Glomerular endothelial cell (primary cell): ENCODE data around the gene TSFM. TPM values are rescaled to one million over a fixed set of nuclear protein-coding genes. Genes with fewer than 3 reads are reported as not detected.
"Not testable (repeated sequence)": the region's sequence is repeated elsewhere in the genome, so short reads cannot be mapped to it uniquely, and the experiment has no call there.

Experiments used
- DNase-seq: peaks from one replicate; pipeline ENCODE4 v3.0.0-alpha.2; 2011; ENCODE audit warnings: low read depth, low spot score; ENCODE audit errors: extremely low read depth
- total RNA-seq: library from RNA; depleted of rRNA; stranded (reverse); fragments of >200 nt; gene quantifications from 2 replicates; pipeline ENCODE4 v1.2.3, GENCODE V29; 2015

TSFM gene
- total RNA-seq, 1 donor from 2014 or later = 25.3 TPM

- no peak for DNase-seq
Measured at GRCh38 chr12:57762463-57762862, 20.1 kb upstream of the TSFM start.

DNA sequence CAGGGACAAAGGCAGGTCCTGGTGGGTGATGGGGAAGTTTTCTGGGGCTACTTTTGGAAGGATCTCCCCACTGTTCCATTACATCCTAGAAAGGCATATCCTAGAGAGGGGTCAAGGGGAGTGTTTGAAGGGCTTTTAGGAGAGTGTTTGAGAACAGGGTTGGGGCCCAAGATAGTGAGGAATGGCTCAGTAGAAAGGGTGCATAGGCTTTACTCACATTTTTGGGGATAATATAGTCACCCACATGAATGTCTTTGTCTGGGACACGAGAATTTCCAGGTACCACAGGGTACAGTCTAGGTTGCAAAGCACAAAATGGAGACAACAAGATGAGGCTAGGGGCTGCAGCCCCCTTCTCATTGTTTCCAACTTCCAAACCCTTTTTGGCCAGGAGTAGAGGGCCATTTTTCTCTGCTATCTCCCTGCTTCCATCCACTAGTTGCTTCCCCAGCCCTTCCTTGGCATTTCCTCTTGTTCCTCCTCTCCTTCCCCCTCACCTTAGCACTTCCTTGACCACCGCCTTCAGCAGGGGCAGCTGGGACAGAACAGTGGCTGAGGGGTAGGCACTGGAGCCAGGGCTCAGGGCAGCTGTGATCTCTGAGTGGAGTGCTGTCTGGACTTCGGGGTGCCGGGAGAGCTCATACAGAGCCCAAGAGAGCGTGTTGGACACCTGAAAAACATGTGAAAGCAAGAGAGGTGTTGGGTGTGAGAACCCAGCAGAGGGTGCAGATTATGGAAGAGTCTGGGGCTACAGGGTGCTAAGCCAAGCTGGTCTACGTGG, 18.5 kb upstream of the TSFM start:
- DNase-seq = no peak

GRCh38 chr12:57764662-57765002, 18.0 kb upstream of the TSFM start:
- DNase-seq = no peak

- DNase-seq = no peak
Measured at GRCh38 chr12:57765003-57765697, 17.4 kb upstream of the TSFM start.

DNA sequence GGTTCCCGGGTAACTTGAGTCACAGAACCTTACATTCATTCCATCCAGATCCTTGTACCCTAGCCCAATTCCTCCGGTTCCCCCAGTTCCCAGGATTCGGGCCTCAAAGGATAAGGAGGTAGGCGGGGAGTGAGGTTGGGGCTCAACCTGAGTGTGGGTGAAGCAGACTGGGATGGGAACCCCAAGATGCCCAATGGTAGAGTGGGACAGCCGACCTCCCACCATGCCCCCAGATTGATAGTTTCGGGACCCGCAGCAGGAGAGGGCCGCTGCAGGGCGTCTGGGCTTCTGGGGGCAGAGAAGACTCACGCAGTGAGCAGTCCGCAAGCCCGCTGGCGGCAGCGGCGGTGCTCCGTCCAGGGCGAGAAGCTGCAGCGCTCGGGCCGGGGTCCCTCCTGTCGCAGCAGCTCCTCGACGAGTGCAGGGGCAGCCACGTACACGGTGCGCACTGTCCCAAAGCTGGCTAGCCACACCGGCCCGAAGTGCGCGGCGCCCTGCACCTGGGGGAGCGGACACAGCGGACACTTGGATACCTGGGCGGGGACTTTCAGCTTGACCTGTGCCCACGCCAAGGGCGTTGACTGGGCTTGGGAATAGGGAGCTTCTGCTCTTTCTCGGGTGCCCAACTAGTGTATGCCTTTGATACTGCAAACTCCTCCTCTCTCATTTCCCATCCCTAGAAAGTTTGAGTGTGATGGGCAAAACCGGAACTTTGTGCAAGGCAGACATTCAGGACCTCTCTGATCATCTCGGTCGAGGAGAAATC, 16.7 kb upstream of the TSFM start:
- no peak for DNase-seq

GRCh38 chr12:57766464-57767304, 15.9 kb upstream of the TSFM start, which contains the start of gene CYP27B1:
TSS of gene CYP27B1 (minus strand) at chr12:57767078. CDS start at chr12:57767041, 37 bp downstream.
- DNase-seq = no peak

- DNase-seq = no peak
Measured at GRCh38 chr12:57767305-57767698, 15.3 kb upstream of the TSFM start.

DNA sequence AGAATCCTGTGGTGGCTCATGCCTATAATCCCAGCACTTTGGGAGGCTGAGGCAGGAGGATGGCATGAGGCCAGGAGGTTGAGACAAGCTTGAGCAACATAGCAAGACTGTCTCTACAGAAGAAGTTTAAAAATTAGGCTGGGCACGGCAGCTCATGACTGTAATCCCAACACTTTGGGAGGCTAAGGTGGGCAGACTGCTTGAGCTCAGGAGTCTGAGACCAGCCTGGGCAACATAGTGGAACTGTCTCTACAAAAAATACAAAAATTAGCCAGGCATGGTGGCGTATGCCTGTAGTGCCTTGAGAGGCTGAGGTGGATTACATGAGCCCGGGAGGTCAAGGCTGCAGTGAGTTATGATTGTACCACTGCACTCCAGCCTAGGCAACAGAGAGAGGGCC, 14.7 kb upstream of the TSFM start:
- DNase-seq = no peak

DNA sequence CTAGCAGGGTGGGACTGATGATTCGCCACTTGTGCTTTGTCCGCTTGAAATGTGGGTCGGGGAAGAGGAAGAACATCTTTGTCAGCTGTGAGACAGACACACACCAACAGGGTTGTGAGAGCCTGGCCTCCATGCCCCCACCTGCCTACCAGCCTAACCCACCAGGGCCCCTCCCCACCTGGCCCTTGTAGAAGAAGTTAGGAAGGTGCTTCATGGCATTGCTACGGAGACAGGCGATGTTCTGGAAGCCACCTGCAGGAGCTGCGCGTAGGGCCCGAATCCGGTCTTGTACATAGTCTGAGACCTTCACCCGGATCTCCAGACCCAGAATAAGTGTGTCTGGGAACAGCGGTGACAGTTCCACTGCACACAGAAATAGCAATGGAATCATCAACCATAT, 13.0 kb upstream of the TSFM start:
- DNase-seq = no peak

DNA sequence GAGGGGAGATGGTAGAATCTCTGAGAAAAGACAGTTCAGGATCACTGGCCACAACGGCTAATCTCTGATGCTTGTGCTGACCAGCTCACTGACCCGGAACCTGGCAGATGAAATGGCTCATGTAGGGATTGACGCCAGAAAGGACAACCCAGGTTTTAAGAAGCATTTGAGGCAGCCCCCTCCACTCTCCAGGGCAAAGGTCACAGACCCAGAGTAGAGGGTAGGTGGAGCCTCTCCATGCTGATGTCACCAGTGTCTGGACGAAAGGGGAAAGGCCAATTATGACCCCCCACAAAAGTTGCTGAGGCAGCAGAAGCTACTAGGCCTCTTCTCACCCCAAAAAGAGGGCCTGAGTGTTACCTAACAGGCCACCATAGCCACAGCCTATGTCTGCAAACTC, 11.9 kb upstream of the TSFM start:
- DNase-seq = no peak

GRCh38 chr12:57771236-57771872, 11.2 kb upstream of the TSFM start:
- no peak for DNase-seq

- DNase-seq = peak; percentile 77
Measured at GRCh38 chr12:57771873-57772428, 10.6 kb upstream of the TSFM start, which contains the start of gene METTL1. TSS of gene METTL1 (minus strand) at chr12:57772105. CDS start at chr12:57772083, 22 bp downstream.

DNA sequence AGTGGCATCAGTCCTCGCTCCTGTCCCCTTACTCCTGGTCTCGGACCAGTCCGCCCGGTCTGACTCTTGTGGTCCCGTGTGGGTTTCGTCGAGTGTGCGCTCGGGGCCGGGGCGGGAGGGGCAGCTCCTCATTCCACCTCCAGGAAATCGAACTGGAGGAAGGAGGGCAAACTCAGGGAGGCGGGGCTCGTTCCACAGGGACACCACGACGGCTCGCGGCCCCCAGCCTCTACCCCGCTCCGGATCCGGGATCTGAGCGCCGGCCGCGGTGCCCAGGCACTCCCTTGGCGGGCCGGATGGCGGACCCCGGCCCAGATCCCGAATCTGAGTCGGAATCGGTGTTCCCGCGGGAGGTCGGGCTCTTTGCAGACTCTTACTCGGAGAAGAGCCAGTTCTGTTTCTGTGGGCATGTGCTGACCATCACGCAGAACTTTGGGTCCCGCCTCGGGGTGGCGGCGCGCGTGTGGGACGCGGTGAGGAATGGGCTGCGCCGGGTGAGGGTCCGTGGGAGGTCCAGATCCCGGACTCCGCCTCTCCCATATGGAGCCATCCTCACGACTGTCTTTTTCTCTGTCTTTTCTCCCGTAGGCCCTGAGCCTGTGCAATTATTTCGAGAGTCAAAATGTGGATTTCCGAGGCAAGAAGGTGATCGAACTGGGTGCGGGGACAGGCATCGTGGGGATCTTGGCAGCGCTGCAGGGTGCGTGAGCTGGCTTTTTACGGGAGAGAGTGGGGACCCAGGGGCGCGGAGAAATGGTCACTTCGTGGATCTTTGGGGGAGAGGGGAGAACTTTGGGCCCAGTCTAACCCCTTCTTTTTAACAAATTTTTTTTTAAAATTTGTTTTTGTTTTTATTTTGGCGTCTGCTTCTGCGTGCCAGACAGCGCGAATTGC, 9.9 kb upstream of the TSFM start, which contains the start of gene EEF1AKMT3:
TSS of gene EEF1AKMT3 (plus strand) at position 186 of the 894 bp plus-strand sequence. CDS start at position 297, 111 bp downstream.
- DNase-seq = no peak

- not testable (repeated sequence) for DNase-seq
Measured at GRCh38 chr12:57774634-57775033, 8.0 kb upstream of the TSFM start.

- DNase-seq = no peak
Measured at GRCh38 chr12:57775044-57775443, 7.5 kb upstream of the TSFM start.

GRCh38 chr12:57775563-57776246, 6.9 kb upstream of the TSFM start:
- DNase-seq = no peak

DNA sequence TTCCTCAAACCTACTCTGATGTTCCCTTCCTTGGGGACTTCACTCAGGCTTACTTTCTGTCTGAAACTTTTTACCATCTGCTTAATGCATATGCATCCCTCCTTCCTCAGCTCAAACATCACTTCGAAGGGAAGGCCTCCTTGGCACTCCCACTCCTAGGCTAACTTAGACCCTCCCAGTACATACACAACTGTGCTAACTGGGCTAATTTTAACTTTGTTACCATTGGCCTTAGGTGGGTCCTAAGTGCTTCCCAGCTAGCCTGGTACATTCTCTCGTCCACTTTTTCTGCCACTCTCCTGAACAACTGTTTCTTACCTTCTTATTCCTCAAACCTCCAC, 6.4 kb upstream of the TSFM start:
- DNase-seq = no peak

DNA sequence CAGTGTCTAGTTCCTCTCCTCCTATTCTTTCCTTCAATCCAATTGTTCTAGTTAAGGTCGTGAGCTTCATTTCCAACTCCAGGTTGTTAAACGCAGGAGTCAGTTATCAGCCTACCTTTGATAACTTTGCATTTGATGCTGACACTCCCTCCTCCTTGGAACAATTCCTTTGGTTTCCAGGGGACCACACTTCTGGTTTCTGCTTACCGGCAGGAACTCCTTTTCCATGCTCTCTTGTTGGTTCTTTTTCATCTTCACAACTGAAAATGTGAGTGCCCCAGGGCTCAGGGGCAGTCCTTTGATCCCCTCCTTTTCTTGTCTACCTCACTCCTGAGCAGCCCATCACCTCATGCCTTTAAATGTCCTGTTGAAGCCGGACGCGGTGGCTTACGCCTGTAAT, 5.2 kb upstream of the TSFM start:
- no peak for DNase-seq
